H1 (cell line): ENCODE results near the gene GPC3. TPM values are rescaled to one million over a fixed set of nuclear protein-coding genes. Genes with fewer than 3 reads are reported as not detected.

Experiments used
- CTCF ChIA-PET: fragments of 300-600 bp; sonication (Branson Sonifier 250); formaldehyde crosslinking; loops from one replicate; lab custom pipeline; 2021; ENCODE audit not compliant: partially characterized antibody; lab: Charles Lee
- POLR2A ChIA-PET: fragments of 300-600 bp; sonication (Branson Sonifier 250); formaldehyde crosslinking; loops from one replicate; lab custom pipeline; 2021; ENCODE audit warnings: inconsistent platforms; ENCODE audit not compliant: partially characterized antibody; lab: Charles Lee
- DNase-seq, 2 experiments: peaks; one replicate each; pipeline versions ENCODE4 v3.0.0 to v3.0.0-alpha.2; 2010 to 2022; ENCODE audit warnings: low spot score in 2 of 2, low read depth in 1 of 2, mixed read lengths in 1 of 2
- FAIRE-seq: peaks from 2 replicates; lab custom pipeline; 2011; peaks lifted over from hg19 to GRCh38; lab: Jason Lieb, UNC
- H2AFZ ChIP-seq: 2 replicates; pipeline ENCODE4 v1.8.1; 2012; ENCODE audit warnings: low read length, inconsistent platforms
- H2AK5ac ChIP-seq: 2 replicates; pipeline ENCODE4 v1.6.1; 2013; ENCODE audit warnings: low read depth, low read length
- H2BK120ac ChIP-seq: replicated peaks from 2 replicates; pipeline ENCODE3; 2013; ENCODE audit warnings: low read depth, low read length, inconsistent platforms
- H2BK12ac ChIP-seq: 2 replicates; pipeline ENCODE4 v1.6.1; 2013; ENCODE audit warnings: low read depth, low read length
- H2BK15ac ChIP-seq: 2 replicates; pipeline ENCODE4 v1.6.1; 2013; ENCODE audit warnings: low read length
- H2BK20ac ChIP-seq: 2 replicates; pipeline ENCODE4 v1.6.1; 2013; ENCODE audit warnings: low read length
- H2BK5ac ChIP-seq: 2 replicates; pipeline ENCODE4 v1.6.1; 2013; ENCODE audit warnings: low read depth, low read length
- H3K14ac ChIP-seq: 2 replicates; pipeline ENCODE4 v1.6.1; 2013; ENCODE audit warnings: inconsistent platforms; ENCODE audit not compliant: insufficient read length
- H3K18ac ChIP-seq: 2 replicates; pipeline ENCODE4 v1.6.1; 2013; ENCODE audit warnings: low read length; ENCODE audit errors: extremely low read depth
- H3K23ac ChIP-seq: 2 replicates; pipeline ENCODE4 v1.6.1; 2013; ENCODE audit warnings: inconsistent platforms; ENCODE audit not compliant: insufficient read length
- H3K23me2 ChIP-seq: 2 replicates; pipeline ENCODE4 v1.6.1; 2013; ENCODE audit warnings: low read depth, low read length
- H3K27ac ChIP-seq: 2 replicates; pipeline ENCODE4 v1.6.1; 2011; ENCODE audit warnings: low read depth, low read length, inconsistent platforms
- H3K27me3 ChIP-seq, 4 experiments: replicated peaks in 1 of 4; 1 replicate in 1 of 4; 2 replicates in 3 of 4; pipeline versions ENCODE4 v1.6.1 to v1.8.1; 2011 to 2013; ENCODE audit warnings: low read length in 3 of 4, mild to moderate bottlenecking in 3 of 4, inconsistent platforms in 2 of 4, mixed read lengths in 2 of 4, moderate library complexity in 1 of 4; ENCODE audit not compliant: control insufficient read depth in 3 of 4, insufficient read depth in 3 of 4; ENCODE audit errors: extremely low read depth in 1 of 4
- H3K36me3 ChIP-seq, 4 experiments: 2 replicates each; pipeline versions ENCODE4 v1.6.1 to v1.8.1; 2011 to 2013; ENCODE audit warnings: mild to moderate bottlenecking in 4 of 4, low read length in 3 of 4, moderate library complexity in 2 of 4, control low read depth in 1 of 4, inconsistent platforms in 1 of 4; ENCODE audit not compliant: insufficient read depth in 4 of 4, control insufficient read depth in 2 of 4
- H3K4ac ChIP-seq: replicated peaks from 2 replicates; pipeline ENCODE3; 2013; ENCODE audit warnings: low read length, low read depth, mixed read lengths, inconsistent platforms; ENCODE audit not compliant: insufficient read length
- H3K4me1 ChIP-seq, 4 experiments: replicated peaks in 1 of 4; 1 replicate in 1 of 4; 2 replicates in 3 of 4; pipeline versions ENCODE4 v1.6.1 to v1.8.1; 2011 to 2013; ENCODE audit warnings: low read length in 3 of 4, inconsistent platforms in 2 of 4, mixed read lengths in 1 of 4; ENCODE audit not compliant: insufficient read depth in 4 of 4, control insufficient read depth in 3 of 4
- H3K4me2 ChIP-seq, 2 experiments: 2 replicates each; pipeline versions ENCODE4 v1.6.1 to v1.8.1; 2011 to 2013; ENCODE audit warnings: low read depth in 2 of 2, low read length in 2 of 2, control low read depth in 1 of 2, inconsistent platforms in 1 of 2, mild to moderate bottlenecking in 1 of 2; ENCODE audit not compliant: insufficient read depth in 1 of 2
- H3K4me3 ChIP-seq, 4 experiments: fragments of 200-600, 300-600 bp in 1 of 4; sonication (generic), shearing (Covaris generic), sonication (Bioruptor Twin) in 1 of 4; 2 replicates each; pipeline versions ENCODE4 v1.5.1 to v1.8.1; 2011 to 2016; ENCODE audit warnings: low read length in 4 of 4, low read depth in 3 of 4, control low read depth in 2 of 4, inconsistent platforms in 2 of 4, mild to moderate bottlenecking in 2 of 4, mixed read lengths in 1 of 4, moderate library complexity in 1 of 4; ENCODE audit not compliant: insufficient read depth in 2 of 4; ENCODE audit errors: extremely low read depth in 1 of 4
- H3K56ac ChIP-seq: replicated peaks from 2 replicates; pipeline ENCODE3; 2013; ENCODE audit warnings: low read depth, mild to moderate bottlenecking, mixed read lengths, low read length, inconsistent platforms; ENCODE audit not compliant: insufficient read length
- H3K79me1 ChIP-seq: 2 replicates; pipeline ENCODE4 v1.6.1; 2013; ENCODE audit warnings: low read depth, low read length, control low read depth
- H3K79me2 ChIP-seq, 2 experiments: 2 replicates each; pipeline versions ENCODE4 v1.6.1 to v1.8.1; 2012 to 2013; ENCODE audit warnings: low read length in 2 of 2, mild to moderate bottlenecking in 2 of 2, inconsistent platforms in 1 of 2; ENCODE audit not compliant: insufficient read depth in 2 of 2, control insufficient read depth in 1 of 2
- H3K9ac ChIP-seq, 4 experiments: replicated peaks in 1 of 4; 1 replicate in 1 of 4; 2 replicates in 3 of 4; pipeline versions ENCODE4 v1.6.1 to v1.8.1; 2011 to 2013; ENCODE audit warnings: low read depth in 3 of 4, low read length in 3 of 4, control low read depth in 2 of 4, mild to moderate bottlenecking in 2 of 4, moderate library complexity in 2 of 4, inconsistent platforms in 1 of 4; ENCODE audit errors: extremely low read depth in 1 of 4
- H3K9me3 ChIP-seq, 2 experiments: 2 replicates each; pipeline versions ENCODE4 v1.6.1 to v1.8.1; 2012 to 2013; ENCODE audit warnings: mild to moderate bottlenecking in 2 of 2, moderate library complexity in 2 of 2, control low read depth in 1 of 2, inconsistent platforms in 1 of 2, low read depth in 1 of 2, low read length in 1 of 2, mixed read lengths in 1 of 2; ENCODE audit not compliant: insufficient read depth in 2 of 2
- H4K20me1 ChIP-seq, 2 experiments: replicated peaks in 1 of 2; 2 replicates each; pipeline versions ENCODE3 to v1.8.1; 2011 to 2013; ENCODE audit warnings: inconsistent platforms in 2 of 2, low read length in 2 of 2, mild to moderate bottlenecking in 1 of 2; ENCODE audit not compliant: insufficient read depth in 2 of 2, control insufficient read depth in 1 of 2
- H4K5ac ChIP-seq: 2 replicates; pipeline ENCODE4 v1.6.1; 2013; ENCODE audit warnings: low read length, low read depth, mixed read lengths, inconsistent platforms; ENCODE audit not compliant: insufficient read length
- H4K8ac ChIP-seq: 2 replicates; pipeline ENCODE4 v1.8.0; 2013; ENCODE audit warnings: mild to moderate bottlenecking, moderate library complexity, low read length, inconsistent platforms; ENCODE audit not compliant: insufficient read depth; ENCODE audit errors: extremely low read depth
- H4K91ac ChIP-seq: replicated peaks from 2 replicates; pipeline ENCODE3; 2013; ENCODE audit warnings: low read length, mixed read lengths, inconsistent platforms; ENCODE audit not compliant: insufficient read length
- CBX8 ChIP-seq: fragments of 300-800, 300-1000 bp; sonication (generic); IDR thresholded peaks from 2 replicates; pipeline ENCODE4 v1.7.1; 2016; ENCODE audit warnings: low read depth, low read length, borderline replicate concordance
- MAFK ChIP-seq: IDR thresholded peaks from 2 replicates; pipeline ENCODE4 v1.6.1; 2012; ENCODE audit warnings: low read depth, mild to moderate bottlenecking, improper control_type of control experiment, low read length
- NANOG ChIP-seq: IDR thresholded peaks from 2 replicates; pipeline ENCODE4 v1.6.1; 2011; ENCODE audit warnings: low read length, low read depth, mild to moderate bottlenecking, inconsistent platforms; ENCODE audit not compliant: insufficient read depth, poor library complexity, severe bottlenecking
- SRF ChIP-seq: IDR thresholded peaks from 2 replicates; pipeline ENCODE4 v1.6.1; 2011; ENCODE audit warnings: mild to moderate bottlenecking, low read depth, low read length, moderate library complexity
- WGBS, 2 experiments: shearing (Covaris generic) in 1 of 2; methylation state at CpG; one replicate each; pipeline versions ENCODE4 v1.1.6 to v1.1.7; 2013 to 2015; ENCODE audit warnings: low lambda C conversion rate in 2 of 2, mixed read lengths in 2 of 2, inconsistent platforms in 1 of 2, low coverage in 1 of 2, missing lambda C conversion rate in 1 of 2; ENCODE audit not compliant: insufficient replicate concordance in 2 of 2, insufficient coverage in 1 of 2, insufficient read length in 1 of 2; ENCODE audit errors: extremely low coverage in 1 of 2, missing lambda C conversion rate in 1 of 2; 5-methylcytosine and 5-hydroxymethylcytosine counted together
- polyA plus RNA-seq, 7 experiments: library from polyadenylated mRNA; depleted of rRNA in 3 of 7; stranded (reverse) in 5 of 7; unstranded in 2 of 7; fragments of >200 nt in 5 of 7; fragments of 200-250 nt in 2 of 7; gene quantifications; 1 replicate in 5 of 7; 2 replicates in 1 of 7; 4 replicates in 1 of 7; pipeline versions ENCODE4 v1.2.1 to v1.2.3, GENCODE V29; 2011 to 2013; ENCODE audit warnings: missing spikeins in 2 of 7, mixed read lengths in 2 of 7
- total RNA-seq: library from RNA; stranded (reverse); fragmentation: NEBNext Ultra II Directional; extraction: Animal tissue kit (Norgen Biotek cat#: 25700); gene quantifications from 2 replicates; pipeline ENCODE4 v1.2.1, GENCODE V29; 2021

GPC3 gene
- total and polyA plus RNA-seq, 2 of the 8 experiments (the other 6 are each of a cell fraction or from before 2014, with no cell fraction given), result 64.8 to 71.9 TPM

DNA sequence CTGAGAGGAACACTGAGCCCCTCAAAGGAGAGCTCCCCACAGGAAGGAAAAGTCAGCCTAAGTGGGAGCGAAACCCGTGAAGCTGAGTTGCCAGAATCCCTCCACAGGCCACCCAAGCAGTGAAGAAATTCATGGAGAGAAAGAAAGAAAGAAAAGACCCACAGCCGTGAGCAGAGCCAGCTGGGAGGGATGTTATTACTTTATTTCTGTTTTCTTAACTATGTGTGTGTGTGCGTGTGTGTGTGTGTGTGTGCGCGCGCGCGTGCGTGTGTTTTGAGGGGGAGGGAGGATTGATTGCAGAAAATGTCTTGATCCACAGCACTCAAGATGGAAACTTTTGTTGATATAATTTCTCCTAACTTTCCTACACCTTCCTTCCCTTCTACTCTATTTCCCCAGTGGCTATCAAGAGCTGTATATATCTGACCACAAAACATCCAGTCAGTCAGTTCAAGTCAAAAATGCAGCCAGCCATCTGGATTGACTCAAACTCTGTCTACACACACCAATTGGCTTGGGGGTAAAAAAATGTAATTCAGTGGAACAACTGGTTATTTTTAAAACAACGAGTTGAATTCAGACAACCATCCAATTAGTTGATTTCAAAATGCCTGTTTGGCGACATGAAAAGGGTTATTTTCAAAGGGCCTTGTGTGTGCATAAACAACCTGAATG, 13.8 kb upstream of the GPC3 start:
- 90% methylated on average over 7 of the region's 12 CpGs; no CpG with 5 or more reads in 1 of the 2 experiments for WGBS, 2 experiments
- no peak overlapping the region for H3K4me2 ChIP-seq
- FAIRE-seq (no peak), DNase-seq (no peak)
- H2BK20ac ChIP-seq, result no peak overlapping the region
- H3K27ac ChIP-seq, result no peak overlapping the region
- no peaks in the 10 kb centered on the region for H3K79me1 ChIP-seq
- CTCF ChIA-PET, result no interaction called here
- H2AFZ ChIP-seq, result no peak overlapping the region
- no peak overlapping the region for H2AK5ac ChIP-seq
- no peak overlapping the region for H3K14ac ChIP-seq
- H3K27me3 ChIP-seq, result no peaks in the 10 kb centered on the region
- H3K23ac ChIP-seq, result no peak overlapping the region
- H3K9ac ChIP-seq, result no peak overlapping the region
- H2BK15ac ChIP-seq, result no peak overlapping the region
- no peak overlapping the region for H2BK5ac ChIP-seq
- no peak overlapping the region for H2BK120ac ChIP-seq
- H4K20me1 ChIP-seq, result no peaks in the 10 kb centered on the region
- H2BK12ac ChIP-seq, result no peak overlapping the region
- no peak overlapping the region for H3K56ac ChIP-seq
- H3K23me2 ChIP-seq, result no peaks in the 10 kb centered on the region
- H3K9me3 ChIP-seq, result no peaks in the 10 kb centered on the region
- H4K91ac ChIP-seq, result no peak overlapping the region
- no peak overlapping the region for H3K18ac ChIP-seq
- no peak overlapping the region for H3K4me3 ChIP-seq
- no peaks in the 10 kb centered on the region for H3K4me1 ChIP-seq
- no peak overlapping the region for H3K4ac ChIP-seq
- no peaks in the 10 kb centered on the region for H3K36me3 ChIP-seq
- H4K5ac ChIP-seq, result no peak overlapping the region
- H3K79me2 ChIP-seq, result no peaks in the 10 kb centered on the region
- TF ChIP-seq SRF, result no peak
- no peak for TF ChIP-seq MAFK
- TF ChIP-seq NANOG, result no peak
- TF ChIP-seq CBX8, result no peak
- POLR2A ChIA-PET, result no interaction called here
- H4K8ac ChIP-seq, result no peak overlapping the region
